ENCODE data around the gene WWC2. TPM values are rescaled to one million over a fixed set of nuclear protein-coding genes. Genes with fewer than 3 reads are reported as not detected.

WWC2 gene
- 1 to 10 TPM in 1 of 2 experiments, under 1 TPM in 1; 0.91 to 1.2 TPM for total RNA-seq

DNA sequence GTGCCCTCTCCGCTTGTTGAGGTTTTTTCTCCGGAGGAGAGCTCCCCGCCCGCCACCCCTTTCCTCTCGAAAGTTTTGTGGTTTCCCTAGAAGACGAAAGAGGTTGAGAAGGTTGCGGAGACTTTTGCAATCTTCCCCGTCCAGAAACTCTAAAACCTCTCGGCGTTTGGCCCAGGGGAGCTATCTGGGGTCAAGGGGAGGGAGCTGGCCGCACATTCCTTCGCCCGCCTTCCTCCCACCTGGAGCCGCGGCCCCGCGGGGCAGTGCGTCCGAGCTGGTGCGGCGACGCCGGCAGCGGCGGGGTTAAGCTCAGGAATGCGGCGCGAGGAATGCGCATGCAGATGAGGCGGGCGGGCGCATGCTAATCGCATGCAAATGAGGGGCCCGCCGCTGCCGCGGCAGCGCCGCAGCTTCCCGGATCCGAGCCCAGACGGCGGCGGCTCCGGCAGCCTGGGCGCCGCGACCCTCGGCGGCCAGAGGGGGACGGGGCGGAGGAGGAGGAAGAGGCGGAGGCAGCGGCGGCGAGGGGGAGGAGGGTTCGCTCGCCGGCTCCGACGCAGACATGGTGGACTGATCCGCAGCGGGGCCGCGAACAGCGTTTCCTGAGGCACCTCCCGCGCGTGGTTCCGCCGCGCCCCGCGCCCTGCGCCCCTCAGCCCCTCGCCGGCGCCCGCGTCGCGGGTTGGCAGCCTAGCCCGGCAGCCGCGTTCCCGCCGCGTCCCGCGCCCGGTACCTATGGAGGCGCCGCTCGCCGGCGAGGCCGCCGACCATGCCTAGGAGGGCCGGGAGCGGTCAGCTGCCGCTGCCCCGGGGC lies at the start of gene WWC2:
Gene WWC2 (plus strand): TSS at position 535 of the 814 bp plus-strand sequence. CDS start 235 bp downstream, at position 770.
- peaks cover 63% of the 10 kb centered on the region for H3K27me3 Mint-ChIP-seq
- H3K4me1 Mint-ChIP-seq = peaks cover 3% of the 10 kb centered on the region
- POLR2A ChIA-PET = no interaction called here
- peak; percentile 68 for DNase-seq
- no peaks in the 10 kb centered on the region for H3K36me3 Mint-ChIP-seq
- peak within 1 kb of the TSS; percentile 58 for H3K4me3 Mint-ChIP-seq
- H3K9me3 Mint-ChIP-seq = no peaks in the 10 kb centered on the region
- no peak within 1 kb of the TSS for H3K27ac Mint-ChIP-seq
- ATAC-seq (ENCODE audit: low read depth) = peak; percentile 73

DNA sequence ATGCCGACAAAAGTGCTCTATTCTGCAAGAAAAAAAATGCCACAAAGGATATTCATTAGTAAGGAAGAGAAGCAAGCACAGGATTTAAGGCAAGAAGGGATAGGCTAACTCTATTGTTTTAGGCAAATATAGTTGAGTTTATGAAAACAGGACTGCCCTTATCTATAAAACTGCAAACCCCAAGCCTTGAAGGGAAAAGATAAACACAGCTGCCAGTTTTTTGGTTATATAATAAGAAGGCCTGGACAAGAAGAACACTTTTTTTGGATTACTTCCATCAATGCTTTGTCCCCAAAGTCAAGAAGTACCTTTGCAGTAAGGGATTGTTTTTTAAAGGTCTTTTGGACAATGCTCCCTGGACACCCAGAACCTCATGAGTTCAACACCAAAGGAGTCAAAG lies 45.4 kb upstream of the WWC2 start:
- no peaks in the 10 kb centered on the region for H3K9me3 Mint-ChIP-seq
- H3K4me3 Mint-ChIP-seq = no peak overlapping the region
- POLR2A ChIA-PET = no interaction called here
- H3K27ac Mint-ChIP-seq = no peak overlapping the region
- H3K36me3 Mint-ChIP-seq = no peaks in the 10 kb centered on the region
- H3K4me1 Mint-ChIP-seq = no peaks in the 10 kb centered on the region
- H3K27me3 Mint-ChIP-seq = peaks cover 8% of the 10 kb centered on the region
- no peak for DNase-seq
- ATAC-seq (ENCODE audit: low read depth) = no peak

DNA sequence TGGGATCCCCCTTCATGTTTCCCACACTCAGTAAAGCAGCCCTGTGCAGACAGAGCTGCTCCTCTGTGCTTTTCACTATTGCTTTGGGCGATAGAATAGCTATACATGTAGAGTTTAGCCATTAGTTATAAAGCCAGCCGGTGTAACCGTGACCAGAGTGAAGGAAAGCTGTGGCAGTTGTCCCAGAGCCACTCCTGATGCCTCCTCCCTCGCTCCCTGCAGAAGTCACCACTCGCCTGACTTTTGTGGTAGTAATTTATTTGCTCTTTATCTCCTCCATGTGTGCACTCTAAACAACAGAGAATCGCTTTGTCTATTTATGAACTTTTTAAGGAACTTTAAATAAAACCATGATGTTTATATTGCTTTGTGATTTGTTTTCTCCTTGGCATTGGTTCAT lies 41.8 kb upstream of the WWC2 start:
- POLR2A ChIA-PET = no interaction called here
- Mint-ChIP-seq H3K4me1 (no peaks in the 10 kb centered on the region), H3K27ac (no peak overlapping the region), H3K36me3 (no peaks in the 10 kb centered on the region), H3K27me3 (peaks cover 3% of the 10 kb centered on the region), H3K9me3 (no peaks in the 10 kb centered on the region), H3K4me3 (no peak overlapping the region)
- no peak for DNase-seq
- no peak for ATAC-seq (ENCODE audit: low read depth)

GRCh38 chr4:183059797-183060196 lies 39.3 kb upstream of the WWC2 start:
- Mint-ChIP-seq H3K4me1 (peaks cover 2% of the 10 kb centered on the region), H3K9me3 (no peaks in the 10 kb centered on the region), H3K36me3 (no peaks in the 10 kb centered on the region), H3K4me3 (no peak overlapping the region), H3K27ac (no peak overlapping the region), H3K27me3 (peaks cover 11% of the 10 kb centered on the region)
- DNase-seq (no peak), ATAC-seq (ENCODE audit: low read depth) (no peak)
- POLR2A ChIA-PET = no interaction called here

GRCh38 chr4:183068502-183068901 lies 30.6 kb upstream of the WWC2 start:
- H3K4me1 Mint-ChIP-seq = peaks cover 2% of the 10 kb centered on the region
- no peak overlapping the region for H3K4me3 Mint-ChIP-seq
- H3K36me3 Mint-ChIP-seq = no peaks in the 10 kb centered on the region
- no peak overlapping the region for H3K27ac Mint-ChIP-seq
- H3K9me3 Mint-ChIP-seq = no peaks in the 10 kb centered on the region
- no peak for ATAC-seq (ENCODE audit: low read depth)
- peaks cover 19% of the 10 kb centered on the region for H3K27me3 Mint-ChIP-seq
- no peak for DNase-seq
- POLR2A ChIA-PET = no interaction called here

DNA sequence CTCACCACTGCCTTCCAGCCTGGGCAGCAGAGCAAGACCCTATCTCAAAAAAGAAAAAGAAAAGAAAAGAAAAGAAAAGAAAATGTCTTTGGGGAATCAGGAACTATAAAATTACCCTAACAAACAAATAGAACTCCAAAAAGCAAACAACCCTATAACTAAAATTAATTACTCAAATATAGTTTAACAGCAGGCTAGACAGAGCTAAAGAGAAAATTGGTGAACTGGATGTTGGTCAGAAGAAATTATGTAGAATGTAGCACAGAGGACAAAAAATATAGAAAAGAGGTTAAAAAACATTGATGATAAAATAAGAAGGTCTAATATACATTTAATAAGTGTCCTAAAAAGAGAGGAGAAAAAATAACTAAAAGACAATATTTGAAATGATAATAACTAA lies 27.8 kb upstream of the WWC2 start:
- DNase-seq = no peak
- Mint-ChIP-seq H3K36me3 (no peaks in the 10 kb centered on the region), H3K4me3 (no peak overlapping the region), H3K4me1 (no peaks in the 10 kb centered on the region), H3K27me3 (peaks cover 15% of the 10 kb centered on the region), H3K27ac (no peak overlapping the region), H3K9me3 (no peaks in the 10 kb centered on the region)
- ATAC-seq (ENCODE audit: low read depth) = no peak
- POLR2A ChIA-PET = no interaction called here

DNA sequence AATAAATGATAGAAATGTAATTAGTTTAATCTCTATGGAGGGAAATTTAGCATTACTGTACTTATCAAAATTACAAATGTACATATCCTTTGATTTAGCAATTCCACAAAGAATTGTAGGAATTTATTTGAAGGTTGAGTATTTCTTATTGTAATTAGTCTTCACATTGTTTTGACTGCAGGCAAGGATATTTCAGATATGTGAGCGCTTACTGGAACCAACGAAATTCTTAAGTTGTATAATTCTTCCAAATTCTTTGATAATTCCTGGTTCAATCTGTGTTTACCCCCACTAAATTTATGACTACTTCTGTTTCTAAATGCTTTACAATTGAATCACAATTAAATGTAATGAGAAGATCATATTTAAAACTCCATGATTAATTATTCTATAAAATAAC lies 26.9 kb upstream of the WWC2 start:
- POLR2A ChIA-PET = no interaction called here
- no peaks in the 10 kb centered on the region for H3K9me3 Mint-ChIP-seq
- peaks cover 12% of the 10 kb centered on the region for H3K27me3 Mint-ChIP-seq
- ATAC-seq (ENCODE audit: low read depth) (no peak), DNase-seq (no peak)
- H3K4me3 Mint-ChIP-seq = no peak overlapping the region
- no peaks in the 10 kb centered on the region for H3K36me3 Mint-ChIP-seq
- H3K4me1 Mint-ChIP-seq = no peaks in the 10 kb centered on the region
- H3K27ac Mint-ChIP-seq = no peak overlapping the region

- H3K4me1 Mint-ChIP-seq = no peaks in the 10 kb centered on the region
- POLR2A ChIA-PET = no interaction called here
- no peak overlapping the region for H3K4me3 Mint-ChIP-seq
- ATAC-seq (ENCODE audit: low read depth) = no peak
- H3K9me3 Mint-ChIP-seq = no peaks in the 10 kb centered on the region
- no peak for DNase-seq
- no peaks in the 10 kb centered on the region for H3K36me3 Mint-ChIP-seq
- H3K27ac Mint-ChIP-seq = no peak overlapping the region
- H3K27me3 Mint-ChIP-seq = peaks cover 12% of the 10 kb centered on the region
Observed at GRCh38 chr4:183073838-183074145, 25.3 kb upstream of the WWC2 start.

DNA sequence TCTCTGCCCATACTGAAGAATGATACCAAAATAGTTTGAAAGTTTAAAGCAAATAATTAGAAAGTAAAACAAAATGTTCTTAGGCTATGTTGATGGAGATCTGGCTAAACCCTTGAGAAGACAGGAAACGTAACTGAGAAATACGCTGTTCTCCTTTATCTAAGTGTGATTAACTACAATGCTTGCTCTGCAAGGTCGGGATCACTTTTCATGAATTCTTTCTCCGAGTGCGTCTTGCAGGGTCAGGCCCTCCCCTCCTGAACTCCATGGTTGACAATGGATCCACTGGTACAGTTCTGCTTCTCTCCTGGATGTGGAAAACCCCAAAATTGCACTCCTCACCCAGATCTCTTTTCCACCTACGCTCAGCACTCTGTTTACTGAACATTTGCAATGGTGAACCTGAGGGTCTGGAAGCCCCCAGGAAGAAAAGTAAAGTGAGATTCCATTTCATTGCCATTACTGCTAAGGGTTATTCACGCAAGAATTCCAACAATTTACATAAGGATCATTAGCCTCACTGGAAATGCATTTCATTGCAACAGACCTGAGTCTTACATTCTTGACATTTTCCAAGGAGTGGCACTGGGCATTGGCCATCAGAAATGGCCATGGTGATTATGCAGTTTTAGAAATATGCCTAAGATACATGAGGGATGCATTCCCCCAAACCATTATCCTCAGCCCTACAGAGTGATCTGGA lies 24.6 kb upstream of the WWC2 start:
- Mint-ChIP-seq H3K4me3 (no peak overlapping the region), H3K9me3 (no peaks in the 10 kb centered on the region), H3K36me3 (no peaks in the 10 kb centered on the region), H3K4me1 (no peaks in the 10 kb centered on the region), H3K27me3 (peaks cover 12% of the 10 kb centered on the region), H3K27ac (no peak overlapping the region)
- no peak for ATAC-seq (ENCODE audit: low read depth)
- POLR2A ChIA-PET = no interaction called here
- DNase-seq = no peak

GRCh38 chr4:183078634-183079033 lies 20.4 kb upstream of the WWC2 start:
- H3K27ac Mint-ChIP-seq = no peak overlapping the region
- DNase-seq (no peak), ATAC-seq (ENCODE audit: low read depth) (no peak)
- H3K4me3 Mint-ChIP-seq = no peak overlapping the region
- peaks cover 3% of the 10 kb centered on the region for H3K27me3 Mint-ChIP-seq
- no peaks in the 10 kb centered on the region for H3K4me1 Mint-ChIP-seq
- POLR2A ChIA-PET = no interaction called here
- no peaks in the 10 kb centered on the region for H3K9me3 Mint-ChIP-seq
- no peaks in the 10 kb centered on the region for H3K36me3 Mint-ChIP-seq

DNA sequence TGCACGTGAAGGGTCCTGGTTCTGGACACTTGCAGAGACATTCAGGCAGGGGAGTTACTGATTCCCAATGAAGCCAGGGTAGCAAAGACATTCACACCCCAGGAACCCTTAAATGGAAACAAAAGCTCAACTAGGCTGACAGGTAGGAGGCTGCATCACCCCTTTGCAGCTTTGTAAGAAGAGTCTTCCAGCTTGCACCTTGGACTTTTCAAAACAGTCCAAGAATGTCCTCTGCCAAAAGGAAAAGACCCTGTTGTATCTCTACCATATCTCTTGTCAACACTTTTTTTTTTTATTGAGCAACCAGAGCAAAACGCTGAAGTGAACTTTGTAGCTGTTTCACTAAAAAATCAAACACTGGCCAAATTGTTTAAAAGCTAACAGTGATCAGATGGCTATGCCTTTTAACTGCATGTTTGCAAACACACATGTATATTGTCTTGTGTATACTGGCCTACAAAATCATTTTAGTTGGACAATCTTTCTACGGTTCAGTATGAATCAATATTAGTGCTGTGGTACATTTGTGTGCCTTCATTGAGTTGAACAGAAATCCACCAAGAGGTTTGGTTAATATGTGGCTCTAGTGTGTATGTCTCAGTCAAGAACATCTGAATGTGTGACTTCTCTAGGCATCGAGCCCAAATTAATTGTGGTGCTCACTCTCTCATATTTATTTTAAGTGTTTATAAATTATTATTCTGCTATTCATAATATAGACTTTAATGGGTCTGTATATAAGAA lies 18.5 kb upstream of the WWC2 start:
- no peak overlapping the region for H3K4me3 Mint-ChIP-seq
- DNase-seq (no peak), ATAC-seq (ENCODE audit: low read depth) (no peak)
- POLR2A ChIA-PET = no interaction called here
- H3K27ac Mint-ChIP-seq = no peak overlapping the region
- no peaks in the 10 kb centered on the region for H3K4me1 Mint-ChIP-seq
- H3K9me3 Mint-ChIP-seq = no peaks in the 10 kb centered on the region
- peaks cover 4% of the 10 kb centered on the region for H3K27me3 Mint-ChIP-seq
- H3K36me3 Mint-ChIP-seq = no peaks in the 10 kb centered on the region

DNA sequence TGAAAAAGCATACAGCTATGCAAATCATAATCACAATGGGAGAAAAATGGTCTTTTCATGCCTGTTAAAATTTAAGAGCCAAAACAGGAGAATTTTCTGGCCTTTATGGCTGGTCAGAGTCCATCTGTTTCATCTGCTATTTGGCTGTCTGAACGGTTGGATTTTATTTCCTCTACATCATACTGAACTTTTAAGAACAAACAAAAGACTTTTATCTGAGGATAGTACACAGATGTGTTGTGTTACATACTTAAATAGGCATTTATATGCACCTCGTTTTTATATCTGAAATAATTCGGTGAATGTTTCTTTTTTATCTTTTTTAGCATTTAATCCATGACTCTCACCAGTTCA lies 18.0 kb upstream of the WWC2 start:
- POLR2A ChIA-PET = no interaction called here
- Mint-ChIP-seq H3K4me3 (no peak overlapping the region), H3K27me3 (peaks cover 4% of the 10 kb centered on the region), H3K4me1 (no peaks in the 10 kb centered on the region), H3K9me3 (no peaks in the 10 kb centered on the region), H3K36me3 (no peaks in the 10 kb centered on the region), H3K27ac (no peak overlapping the region)
- DNase-seq (no peak), ATAC-seq (ENCODE audit: low read depth) (no peak)

DNA sequence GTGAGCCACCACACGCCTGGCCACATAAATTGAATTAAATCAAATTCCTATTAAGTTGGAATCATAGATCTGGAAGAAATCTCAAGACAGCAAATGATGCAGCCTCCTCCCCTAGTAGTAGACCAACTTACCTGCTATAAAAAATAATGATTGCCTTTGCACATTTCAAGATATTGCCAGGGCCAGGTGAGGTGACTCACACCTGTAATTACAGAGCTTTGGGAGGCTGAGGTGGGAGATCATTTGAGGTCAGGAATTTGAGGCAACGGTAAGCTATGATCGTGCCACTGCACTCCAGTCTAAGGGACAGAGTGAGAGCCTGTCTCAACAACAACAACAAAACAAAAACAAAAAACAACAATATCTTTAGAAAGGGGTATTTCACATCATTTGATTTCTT lies 17.0 kb upstream of the WWC2 start:
- H3K27me3 Mint-ChIP-seq = peaks cover 4% of the 10 kb centered on the region
- no peak overlapping the region for H3K4me3 Mint-ChIP-seq
- H3K36me3 Mint-ChIP-seq = no peaks in the 10 kb centered on the region
- H3K27ac Mint-ChIP-seq = no peak overlapping the region
- H3K4me1 Mint-ChIP-seq = no peaks in the 10 kb centered on the region
- DNase-seq (no peak), ATAC-seq (ENCODE audit: low read depth) (no peak)
- POLR2A ChIA-PET = no interaction called here
- no peaks in the 10 kb centered on the region for H3K9me3 Mint-ChIP-seq
